ENCODE data around the gene TMTC3. TPM values are rescaled to one million over a fixed set of nuclear protein-coding genes. Genes with fewer than 3 reads are reported as not detected.

The TMTC3 gene
- total RNA-seq, 2 experiments from 2014 or later: 5.5 to 9.4 TPM

DNA sequence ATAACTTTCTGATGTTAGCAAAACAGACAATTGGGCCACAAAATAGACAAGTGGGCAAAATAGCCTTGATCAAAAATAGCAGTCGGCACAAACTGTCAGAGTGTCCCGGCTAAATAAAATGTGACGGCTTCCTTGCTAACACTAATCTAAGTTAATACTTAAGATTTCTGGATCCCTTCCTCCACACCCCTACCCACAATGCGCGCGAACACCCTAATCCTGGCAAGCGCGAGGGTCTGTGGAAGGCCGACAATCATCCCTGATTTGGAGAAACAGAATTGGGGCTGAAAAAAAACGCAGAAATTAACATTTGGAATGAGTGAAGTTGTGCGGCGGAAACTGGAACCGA lies 708 bp upstream of the TMTC3 start:
- CTCF ChIA-PET (ENCODE audit: unreplicated experiment): no interaction called here
- BruUV-seq (replicated peaks): TSS peak; percentile 81
- no peak for DNase-seq (ENCODE audit: low spot score)

DNA sequence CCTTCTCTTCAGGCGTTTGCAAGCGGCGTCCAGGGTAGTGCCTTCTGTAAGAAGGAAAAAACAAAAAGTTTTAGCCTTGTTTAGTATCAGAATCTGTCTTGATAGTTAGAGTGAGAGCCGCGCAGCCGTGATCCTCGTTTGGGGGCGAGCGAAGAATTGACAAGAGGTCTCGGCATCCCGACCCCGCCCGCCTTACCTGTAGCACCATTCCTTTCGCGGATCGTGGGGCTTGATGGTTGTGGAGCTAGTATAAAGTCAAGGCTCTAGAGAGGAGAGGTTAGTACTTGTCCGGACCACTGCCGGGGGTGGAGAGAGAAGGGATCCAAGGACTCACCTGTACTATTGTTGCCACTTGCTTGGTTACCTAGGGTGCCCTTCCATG lies 494 bp downstream of the TMTC3 start:
- ChIA-PET CTCF (ENCODE audit: unreplicated experiment) (no interaction called here), POLR2A (interaction anchor here (0.6 to 1.3 kb wide), 5 partner anchors 10 to 114 kb away, joined by 3 to 4 read pairs (median 3); partner anchors contain the start of gene C12orf50)
- TF ChIP-seq EZH2phosphoT487 (IDR thresholded peaks at IDR 0.05; ENCODE audit: borderline replicate concordance, low read depth, low read length): no peak
- TF ChIP-seq, protein P1, sequence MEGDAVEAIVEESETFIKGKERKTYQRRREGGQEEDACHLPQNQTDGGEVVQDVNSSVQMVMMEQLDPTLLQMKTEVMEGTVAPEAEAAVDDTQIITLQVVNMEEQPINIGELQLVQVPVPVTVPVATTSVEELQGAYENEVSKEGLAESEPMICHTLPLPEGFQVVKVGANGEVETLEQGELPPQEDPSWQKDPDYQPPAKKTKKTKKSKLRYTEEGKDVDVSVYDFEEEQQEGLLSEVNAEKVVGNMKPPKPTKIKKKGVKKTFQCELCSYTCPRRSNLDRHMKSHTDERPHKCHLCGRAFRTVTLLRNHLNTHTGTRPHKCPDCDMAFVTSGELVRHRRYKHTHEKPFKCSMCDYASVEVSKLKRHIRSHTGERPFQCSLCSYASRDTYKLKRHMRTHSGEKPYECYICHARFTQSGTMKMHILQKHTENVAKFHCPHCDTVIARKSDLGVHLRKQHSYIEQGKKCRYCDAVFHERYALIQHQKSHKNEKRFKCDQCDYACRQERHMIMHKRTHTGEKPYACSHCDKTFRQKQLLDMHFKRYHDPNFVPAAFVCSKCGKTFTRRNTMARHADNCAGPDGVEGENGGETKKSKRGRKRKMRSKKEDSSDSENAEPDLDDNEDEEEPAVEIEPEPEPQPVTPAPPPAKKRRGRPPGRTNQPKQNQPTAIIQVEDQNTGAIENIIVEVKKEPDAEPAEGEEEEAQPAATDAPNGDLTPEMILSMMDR (conservative IDR thresholded peaks at IDR 0.05; ENCODE audit: low read length): no peak

More for the DNA sequence above, 708 bp upstream of the TMTC3 start:
- H3K27ac ChIP-seq (ENCODE audit: low read depth, low read length, poor library complexity, severe bottlenecking): peak overlapping the region; percentile 32
- H3K4me1 ChIP-seq (ENCODE audit: insufficient read depth, low read length, poor library complexity, severe bottlenecking): peaks cover 33% of the 10 kb centered on the region
- peaks cover 28% of the 10 kb centered on the region for H3K36me3 ChIP-seq (ENCODE audit: insufficient read depth, low read length)
- peak overlapping the region; percentile 84 for H3K4me3 ChIP-seq (ENCODE audit: low read depth, low read length, poor library complexity, severe bottlenecking)
- POLR2A ChIA-PET: interaction anchor here (0.6 to 1.2 kb wide), 2 partner anchors 100 to 1394 kb away, joined by 3 read pairs; no protein-coding TSS in a partner anchor
- H4K20me1 ChIP-seq (ENCODE audit: insufficient read depth, low read length): 0 out of 2 replicates have a peak, but pooled peaks cover 4% of the 10 kb centered on the region
- TF ChIP-seq, protein P1 (conservative IDR thresholded peaks at IDR 0.05; ENCODE audit: low read length): no peak
- TF ChIP-seq EZH2phosphoT487 (IDR thresholded peaks at IDR 0.05; ENCODE audit: borderline replicate concordance, low read depth, low read length): no peak
- intact Hi-C loops (cut with micrococcal nuclease; ENCODE audit: unreplicated experiment): loop anchor here (2.0 to 5.0 kb wide), 2 partner anchors 107 to 1386 kb away; partner anchors contain the start of gene POC1B
- H2AFZ ChIP-seq (ENCODE audit: low read length): peak overlapping the region; percentile 78
- H3K79me2 ChIP-seq (ENCODE audit: insufficient read depth, low read depth, low read length): peaks cover 26% of the 10 kb centered on the region; the same call in 1 of the 2 replicates
- no peaks in the 10 kb centered on the region for H3K9me2 ChIP-seq (ENCODE audit: insufficient read depth, low read length)
- peak overlapping the region; percentile 74 for H3K4me2 ChIP-seq (ENCODE audit: low read length)
- H3K9me3 ChIP-seq (ENCODE audit: low read length): no peaks in the 10 kb centered on the region

DNA sequence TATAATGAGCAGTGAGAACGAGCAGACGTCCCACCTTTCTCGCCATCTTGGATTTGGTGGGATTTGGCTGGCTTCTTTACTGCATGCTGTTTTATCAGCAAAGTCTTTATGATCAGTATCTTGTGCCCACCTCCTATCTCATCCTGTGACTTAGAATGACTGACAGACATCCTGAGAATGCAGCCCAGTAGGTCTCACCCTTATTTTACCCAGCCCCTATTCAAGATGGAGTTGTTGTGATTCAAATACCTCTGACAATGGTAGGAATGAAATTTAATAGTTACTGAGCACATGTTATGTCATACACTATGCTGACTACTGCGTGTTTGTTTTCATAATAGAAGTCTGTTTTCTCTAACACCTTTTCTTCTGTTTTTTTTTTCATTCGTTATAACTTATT lies 1.9 kb downstream of the TMTC3 start:
- intact Hi-C loops (cut with micrococcal nuclease; ENCODE audit: unreplicated experiment): loop anchor here (5.0 kb wide), 1 partner anchor 1383 kb away; the partner anchor contains the start of gene POC1B
- no peak for DNase-seq (ENCODE audit: low spot score)
- TF ChIP-seq, protein P1 (conservative IDR thresholded peaks at IDR 0.05; ENCODE audit: low read length): no peak
- Histone ChIP-seq H4K20me1 (ENCODE audit: insufficient read depth, low read length) (0 out of 2 replicates have a peak, but pooled peaks cover 4% of the 10 kb centered on the region), H2AFZ (ENCODE audit: low read length) (no peak overlapping the region), H3K4me3 (ENCODE audit: low read depth, low read length, poor library complexity, severe bottlenecking) (no peak overlapping the region), H3K27ac (ENCODE audit: low read depth, low read length, poor library complexity, severe bottlenecking) (no peak overlapping the region), H3K9me2 (ENCODE audit: insufficient read depth, low read length) (no peaks in the 10 kb centered on the region), H3K36me3 (ENCODE audit: insufficient read depth, low read length) (peaks cover 11% of the 10 kb centered on the region; the same call in 1 of the 2 replicates), H3K9me3 (ENCODE audit: low read length) (no peaks in the 10 kb centered on the region), H3K4me2 (ENCODE audit: low read length) (peak overlapping the region; percentile 65), H3K79me2 (ENCODE audit: insufficient read depth, low read depth, low read length) (peaks cover 32% of the 10 kb centered on the region; the same call in 1 of the 2 replicates), H3K4me1 (ENCODE audit: insufficient read depth, low read length, poor library complexity, severe bottlenecking) (peaks cover 33% of the 10 kb centered on the region)
- BruUV-seq (replicated peaks): no TSS peak
- CTCF ChIA-PET (ENCODE audit: unreplicated experiment): no interaction called here
- POLR2A ChIA-PET: interaction anchor here (0.7 kb wide), 1 partner anchor 956 kb away, joined by 3 read pairs; no protein-coding TSS in a partner anchor

More for the DNA sequence above, 494 bp downstream of the TMTC3 start:
- Histone ChIP-seq H3K36me3 (ENCODE audit: insufficient read depth, low read length) (peaks cover 20% of the 10 kb centered on the region), H3K27ac (ENCODE audit: low read depth, low read length, poor library complexity, severe bottlenecking) (peak overlapping the region; percentile 36), H3K4me1 (ENCODE audit: insufficient read depth, low read length, poor library complexity, severe bottlenecking) (peaks cover 33% of the 10 kb centered on the region), H3K9me2 (ENCODE audit: insufficient read depth, low read length) (no peaks in the 10 kb centered on the region), H3K9me3 (ENCODE audit: low read length) (no peaks in the 10 kb centered on the region), H3K4me3 (ENCODE audit: low read depth, low read length, poor library complexity, severe bottlenecking) (peak overlapping the region; percentile 84), H3K4me2 (ENCODE audit: low read length) (peak overlapping the region; percentile 65), H2AFZ (ENCODE audit: low read length) (peak overlapping the region; percentile 88), H3K79me2 (ENCODE audit: insufficient read depth, low read depth, low read length) (peaks cover 32% of the 10 kb centered on the region; the same call in 1 of the 2 replicates), H4K20me1 (ENCODE audit: insufficient read depth, low read length) (0 out of 2 replicates have a peak, but pooled peaks cover 4% of the 10 kb centered on the region)
- TSS peak; percentile 71 for BruUV-seq (replicated peaks)
- intact Hi-C loops (cut with micrococcal nuclease; ENCODE audit: unreplicated experiment): loop anchor here (5.0 kb wide), 1 partner anchor 1385 kb away; the partner anchor contains the start of gene POC1B
- peak; percentile 24 for DNase-seq (ENCODE audit: low spot score)
